ENCODE data around the gene C1QTNF6. TPM values are rescaled to one million over a fixed set of nuclear protein-coding genes. Genes with fewer than 3 reads are reported as not detected.

Gene C1QTNF6
- total and polyA plus RNA-seq, 3 donors from 2014 or later = 12.6 to 15.0 (median 14.8) TPM

- Histone ChIP-seq H3K9me3 (no peaks in the 10 kb centered on the region), H3K4me1 (peaks cover 17% of the 10 kb centered on the region), H3K4me3 (no peak overlapping the region), H3K27me3 (no peaks in the 10 kb centered on the region), H3K27ac (no peak overlapping the region), H3K36me3 (ENCODE audit: low read depth, missing control alignments) (no peaks in the 10 kb centered on the region)
- WGBS, 2 donors = 49 to 95% methylated on average over 4 of the region's 4 CpGs
- DNase-seq = no peak
- TF ChIP-seq POLR2A (IDR thresholded peaks at IDR 0.05) = no peak
- TF ChIP-seq, protein P1, sequence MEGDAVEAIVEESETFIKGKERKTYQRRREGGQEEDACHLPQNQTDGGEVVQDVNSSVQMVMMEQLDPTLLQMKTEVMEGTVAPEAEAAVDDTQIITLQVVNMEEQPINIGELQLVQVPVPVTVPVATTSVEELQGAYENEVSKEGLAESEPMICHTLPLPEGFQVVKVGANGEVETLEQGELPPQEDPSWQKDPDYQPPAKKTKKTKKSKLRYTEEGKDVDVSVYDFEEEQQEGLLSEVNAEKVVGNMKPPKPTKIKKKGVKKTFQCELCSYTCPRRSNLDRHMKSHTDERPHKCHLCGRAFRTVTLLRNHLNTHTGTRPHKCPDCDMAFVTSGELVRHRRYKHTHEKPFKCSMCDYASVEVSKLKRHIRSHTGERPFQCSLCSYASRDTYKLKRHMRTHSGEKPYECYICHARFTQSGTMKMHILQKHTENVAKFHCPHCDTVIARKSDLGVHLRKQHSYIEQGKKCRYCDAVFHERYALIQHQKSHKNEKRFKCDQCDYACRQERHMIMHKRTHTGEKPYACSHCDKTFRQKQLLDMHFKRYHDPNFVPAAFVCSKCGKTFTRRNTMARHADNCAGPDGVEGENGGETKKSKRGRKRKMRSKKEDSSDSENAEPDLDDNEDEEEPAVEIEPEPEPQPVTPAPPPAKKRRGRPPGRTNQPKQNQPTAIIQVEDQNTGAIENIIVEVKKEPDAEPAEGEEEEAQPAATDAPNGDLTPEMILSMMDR (IDR thresholded peaks at IDR 0.05) = no peak
- intact Hi-C loops (cut with DNase I; ENCODE audit: low total_unique reads) = no loop called here
These were observed 2.3 kb upstream of the C1QTNF6 start for GRCh38 chr22:37190262-37190780.

GRCh38 chr22:37188901-37189466, 937 bp upstream of the C1QTNF6 start:
- TF ChIP-seq, protein P1 (IDR thresholded peaks at IDR 0.05) = no peak
- TF ChIP-seq POLR2A (IDR thresholded peaks at IDR 0.05) = no peak
- H3K27me3 ChIP-seq = no peaks in the 10 kb centered on the region
- intact Hi-C loops (cut with DNase I; ENCODE audit: low total_unique reads) = no loop called here
- no peaks in the 10 kb centered on the region for H3K36me3 ChIP-seq (ENCODE audit: low read depth, missing control alignments)
- no peak overlapping the region for H3K27ac ChIP-seq
- no peak for DNase-seq
- whole genome bisulfite sequencing, 2 donors = 69 to 88% methylated on average over 2 of the region's 2 CpGs
- no peak overlapping the region for H3K4me3 ChIP-seq
- peaks cover 17% of the 10 kb centered on the region for H3K4me1 ChIP-seq
- H3K9me3 ChIP-seq = no peaks in the 10 kb centered on the region

GRCh38 chr22:37187552-37187890, 526 bp downstream of the C1QTNF6 start:
- Histone ChIP-seq H3K27ac (peak overlapping the region; percentile 21 to 68), H3K9me3 (no peaks in the 10 kb centered on the region), H3K27me3 (no peaks in the 10 kb centered on the region), H3K36me3 (ENCODE audit: low read depth, missing control alignments) (no peaks in the 10 kb centered on the region), H3K4me1 (peaks cover 17% of the 10 kb centered on the region), H3K4me3 (no peak overlapping the region)
- intact Hi-C loops (cut with DNase I; ENCODE audit: low total_unique reads) = no loop called here
- no peak for DNase-seq
- TF ChIP-seq, protein P1 (IDR thresholded peaks at IDR 0.05) = no peak
- TF ChIP-seq POLR2A (IDR thresholded peaks at IDR 0.05) = no peak
- WGBS, 2 donors = 26 to 31% methylated on average over 4 to 5 of the region's 5 CpGs

GRCh38 chr22:37186997-37187522, 987 bp downstream of the C1QTNF6 start:
- no peak for DNase-seq
- WGBS, 2 donors = 63 to 80% methylated on average over 4 of the region's 4 CpGs

More at GRCh38 chr22:37186997-37187522, 987 bp downstream of the C1QTNF6 start:
- Histone ChIP-seq H3K36me3 (ENCODE audit: low read depth, missing control alignments) (no peaks in the 10 kb centered on the region), H3K9me3 (no peaks in the 10 kb centered on the region), H3K27ac (peak overlapping the region in 1 of 2 donors; percentile 68), H3K27me3 (no peaks in the 10 kb centered on the region), H3K4me1 (peaks cover 17% of the 10 kb centered on the region), H3K4me3 (no peak overlapping the region)
- intact Hi-C loops (cut with DNase I; ENCODE audit: low total_unique reads) = no loop called here
- TF ChIP-seq, protein P1 (IDR thresholded peaks at IDR 0.05) = no peak
- TF ChIP-seq POLR2A (IDR thresholded peaks at IDR 0.05) = no peak

Measured in testis (tissue), 3 donors.